ENCODE data around the gene RGN.

RGN gene

GRCh38 chrX:47063179-47063578 lies 15.1 kb upstream of the RGN start:
- TF ChIP-seq CTCF (IDR thresholded peaks at IDR 0.05) (no peak), ZFX (IDR thresholded peaks at IDR 0.05; ENCODE audit: borderline replicate concordance) (no peak)
- no peak overlapping the region for H3K27ac ChIP-seq

- TF ChIP-seq ZFX (IDR thresholded peaks at IDR 0.05; ENCODE audit: borderline replicate concordance): no peak
- TF ChIP-seq CTCF (IDR thresholded peaks at IDR 0.05): no peak
- no peak overlapping the region for H3K27ac ChIP-seq
Observed at GRCh38 chrX:47068214-47068613, 10.0 kb upstream of the RGN start.

DNA sequence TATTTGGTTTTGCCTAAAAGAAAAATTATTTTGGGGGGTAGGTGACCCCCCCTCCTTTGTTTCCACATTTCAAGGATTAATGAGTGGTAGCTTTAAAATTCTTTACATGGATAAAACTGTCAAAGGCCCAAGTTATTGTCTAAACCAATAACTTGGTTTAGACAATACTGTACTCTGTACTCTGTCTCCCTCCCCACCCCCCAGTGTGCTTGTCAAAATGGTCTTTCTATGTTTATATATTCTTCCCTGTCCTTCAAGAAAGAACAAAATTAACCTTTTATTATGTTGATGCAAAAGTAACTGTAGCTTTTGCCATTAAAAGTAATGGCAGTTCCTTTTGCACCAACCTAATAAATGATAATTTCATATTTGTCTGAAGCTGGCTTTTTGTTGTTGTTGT lies 9.5 kb upstream of the RGN start:
- TF ChIP-seq ZFX (IDR thresholded peaks at IDR 0.05; ENCODE audit: borderline replicate concordance): no peak
- TF ChIP-seq CTCF (IDR thresholded peaks at IDR 0.05): no peak
- no peak overlapping the region for H3K27ac ChIP-seq

DNA sequence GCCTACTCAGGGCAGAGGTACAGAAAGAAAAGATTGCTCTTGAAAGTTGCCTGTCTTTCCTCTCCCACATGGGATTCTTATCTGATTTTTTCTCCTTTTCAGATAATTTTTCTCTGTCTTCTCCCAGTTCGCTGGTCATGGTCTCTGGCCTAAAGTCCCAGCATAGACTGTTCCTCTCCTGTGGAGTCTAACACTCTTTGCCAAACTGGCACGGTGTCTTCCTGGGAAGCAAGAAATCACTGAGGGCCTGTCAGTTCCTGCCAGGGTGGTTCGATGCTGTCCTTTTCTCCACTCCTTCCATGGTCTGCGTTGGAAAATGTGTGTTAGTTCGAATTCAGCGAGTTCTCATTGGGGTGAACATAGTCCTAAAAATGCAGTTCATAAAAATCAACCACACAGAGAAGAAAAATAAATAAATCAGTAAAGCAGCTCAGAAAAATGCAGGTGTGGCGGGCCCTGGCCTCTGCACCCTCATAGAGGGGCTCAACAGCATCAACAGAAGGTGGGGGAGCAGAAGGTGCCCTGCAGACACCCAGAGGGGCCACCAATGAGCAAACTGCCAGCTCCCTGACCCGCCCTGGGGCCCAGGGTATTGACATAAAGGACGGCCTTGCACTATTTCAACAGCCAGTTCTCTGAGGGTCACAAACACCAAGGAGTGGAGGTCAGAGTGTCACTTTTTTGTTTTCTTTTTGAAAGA lies 2.1 kb downstream of the RGN start:
- no peak overlapping the region for H3K27ac ChIP-seq
- TF ChIP-seq ZFX (IDR thresholded peaks at IDR 0.05; ENCODE audit: borderline replicate concordance): no peak
- TF ChIP-seq CTCF (IDR thresholded peaks at IDR 0.05): no peak

GRCh38 chrX:47080915-47081236 lies 2.6 kb downstream of the RGN start:
- no peak overlapping the region for H3K27ac ChIP-seq
- TF ChIP-seq ZFX (IDR thresholded peaks at IDR 0.05; ENCODE audit: borderline replicate concordance) (no peak), CTCF (IDR thresholded peaks at IDR 0.05) (no peak)

- no peak overlapping the region for H3K27ac ChIP-seq
Observed at GRCh38 chrX:47091149-47091775, 13.0 kb downstream of the RGN start.

More at GRCh38 chrX:47091149-47091775, 13.0 kb downstream of the RGN start:
- TF ChIP-seq ZFX (IDR thresholded peaks at IDR 0.05; ENCODE audit: borderline replicate concordance) (no peak), CTCF (IDR thresholded peaks at IDR 0.05) (no peak)
